Measurements from ENCODE around the gene BRF1.

The BRF1 gene

GRCh38 chr14:105211086-105211757 lies 89.6 kb downstream of the BRF1 start:
- no peaks in the 10 kb centered on the region for H3K9me3 ChIP-seq (ENCODE audit: insufficient read depth, low read length)
- no peaks in the 10 kb centered on the region for H3K27me3 ChIP-seq (ENCODE audit: insufficient read depth, insufficient read length)
- no peak for TF ChIP-seq SUZ12 (IDR thresholded peaks at IDR 0.05; ENCODE audit: extremely low read depth, insufficient read depth, insufficient read length)
- no peak for TF ChIP-seq YY1 (IDR thresholded peaks at IDR 0.05; ENCODE audit: insufficient read depth, insufficient read length)
- no peak for TF ChIP-seq ZNF274 (IDR thresholded peaks at IDR 0.05; ENCODE audit: low read depth, low read length)
- H3K4me1 ChIP-seq (ENCODE audit: insufficient read depth, insufficient read length) = peaks cover 7% of the 10 kb centered on the region
- no peak for DNase-seq (ENCODE audit: low read depth, low spot score)
- H3K4me3 ChIP-seq (ENCODE audit: insufficient read length, low read depth) = no peak overlapping the region
- H3K9ac ChIP-seq (ENCODE audit: insufficient read length, low read depth) = no peak overlapping the region
- H3K36me3 ChIP-seq (ENCODE audit: insufficient read depth, insufficient read length, low read length) = peaks cover 26% of the 10 kb centered on the region

- TF ChIP-seq ZNF274 (IDR thresholded peaks at IDR 0.05; ENCODE audit: low read depth, low read length) (no peak), SUZ12 (IDR thresholded peaks at IDR 0.05; ENCODE audit: extremely low read depth, insufficient read depth, insufficient read length) (no peak), YY1 (IDR thresholded peaks at IDR 0.05; ENCODE audit: insufficient read depth, insufficient read length) (no peak)
- H3K9ac ChIP-seq (ENCODE audit: insufficient read length, low read depth) = no peak overlapping the region
- no peak overlapping the region for H3K4me3 ChIP-seq (ENCODE audit: insufficient read length, low read depth)
- no peak for DNase-seq (ENCODE audit: low read depth, low spot score)
- H3K9me3 ChIP-seq (ENCODE audit: insufficient read depth, low read length) = no peaks in the 10 kb centered on the region
- H3K4me1 ChIP-seq (ENCODE audit: insufficient read depth, insufficient read length) = peaks cover 7% of the 10 kb centered on the region
- peaks cover 25% of the 10 kb centered on the region for H3K36me3 ChIP-seq (ENCODE audit: insufficient read depth, insufficient read length, low read length)
- no peaks in the 10 kb centered on the region for H3K27me3 ChIP-seq (ENCODE audit: insufficient read depth, insufficient read length)
Measured at GRCh38 chr14:105210266-105211025, 90.4 kb downstream of the BRF1 start.

- Histone ChIP-seq H3K4me3 (ENCODE audit: insufficient read length, low read depth) (no peak overlapping the region), H3K9ac (ENCODE audit: insufficient read length, low read depth) (no peak overlapping the region), H3K4me1 (ENCODE audit: insufficient read depth, insufficient read length) (peaks cover 7% of the 10 kb centered on the region), H3K27me3 (ENCODE audit: insufficient read depth, insufficient read length) (no peaks in the 10 kb centered on the region), H3K9me3 (ENCODE audit: insufficient read depth, low read length) (no peaks in the 10 kb centered on the region), H3K36me3 (ENCODE audit: insufficient read depth, insufficient read length, low read length) (peaks cover 22% of the 10 kb centered on the region)
- no peak for TF ChIP-seq SUZ12 (IDR thresholded peaks at IDR 0.05; ENCODE audit: extremely low read depth, insufficient read depth, insufficient read length)
- TF ChIP-seq YY1 (IDR thresholded peaks at IDR 0.05; ENCODE audit: insufficient read depth, insufficient read length) = no peak
- TF ChIP-seq ZNF274 (IDR thresholded peaks at IDR 0.05; ENCODE audit: low read depth, low read length) = no peak
- no peak for DNase-seq (ENCODE audit: low read depth, low spot score)
Measured at GRCh38 chr14:105209646-105210045, 91.2 kb downstream of the BRF1 start.

GRCh38 chr14:105209091-105209490 lies 91.7 kb downstream of the BRF1 start:
- H3K4me1 ChIP-seq (ENCODE audit: insufficient read depth, insufficient read length) = peaks cover 7% of the 10 kb centered on the region
- H3K9ac ChIP-seq (ENCODE audit: insufficient read length, low read depth) = no peak overlapping the region
- H3K36me3 ChIP-seq (ENCODE audit: insufficient read depth, insufficient read length, low read length) = peaks cover 22% of the 10 kb centered on the region
- no peak for DNase-seq (ENCODE audit: low read depth, low spot score)
- H3K27me3 ChIP-seq (ENCODE audit: insufficient read depth, insufficient read length) = no peaks in the 10 kb centered on the region
- H3K9me3 ChIP-seq (ENCODE audit: insufficient read depth, low read length) = no peaks in the 10 kb centered on the region
- TF ChIP-seq SUZ12 (IDR thresholded peaks at IDR 0.05; ENCODE audit: extremely low read depth, insufficient read depth, insufficient read length) (no peak), YY1 (IDR thresholded peaks at IDR 0.05; ENCODE audit: insufficient read depth, insufficient read length) (no peak), ZNF274 (IDR thresholded peaks at IDR 0.05; ENCODE audit: low read depth, low read length) (no peak)
- H3K4me3 ChIP-seq (ENCODE audit: insufficient read length, low read depth) = no peak overlapping the region

GRCh38 chr14:105208738-105209075 lies 92.1 kb downstream of the BRF1 start:
- H3K9me3 ChIP-seq (ENCODE audit: insufficient read depth, low read length) = no peaks in the 10 kb centered on the region
- H3K4me1 ChIP-seq (ENCODE audit: insufficient read depth, insufficient read length) = peaks cover 7% of the 10 kb centered on the region
- peaks cover 22% of the 10 kb centered on the region for H3K36me3 ChIP-seq (ENCODE audit: insufficient read depth, insufficient read length, low read length)
- TF ChIP-seq YY1 (IDR thresholded peaks at IDR 0.05; ENCODE audit: insufficient read depth, insufficient read length) = no peak
- no peak for TF ChIP-seq SUZ12 (IDR thresholded peaks at IDR 0.05; ENCODE audit: extremely low read depth, insufficient read depth, insufficient read length)
- TF ChIP-seq ZNF274 (IDR thresholded peaks at IDR 0.05; ENCODE audit: low read depth, low read length) = no peak
- no peak overlapping the region for H3K4me3 ChIP-seq (ENCODE audit: insufficient read length, low read depth)
- H3K27me3 ChIP-seq (ENCODE audit: insufficient read depth, insufficient read length) = no peaks in the 10 kb centered on the region
- no peak overlapping the region for H3K9ac ChIP-seq (ENCODE audit: insufficient read length, low read depth)
- no peak for DNase-seq (ENCODE audit: low read depth, low spot score)

- H3K4me1 ChIP-seq (ENCODE audit: insufficient read depth, insufficient read length) = peaks cover 4% of the 10 kb centered on the region
- no peak for DNase-seq (ENCODE audit: low read depth, low spot score)
- peaks cover 22% of the 10 kb centered on the region for H3K36me3 ChIP-seq (ENCODE audit: insufficient read depth, insufficient read length, low read length)
- H3K4me3 ChIP-seq (ENCODE audit: insufficient read length, low read depth) = no peak overlapping the region
- no peak overlapping the region for H3K9ac ChIP-seq (ENCODE audit: insufficient read length, low read depth)
- no peak for TF ChIP-seq YY1 (IDR thresholded peaks at IDR 0.05; ENCODE audit: insufficient read depth, insufficient read length)
- TF ChIP-seq ZNF274 (IDR thresholded peaks at IDR 0.05; ENCODE audit: low read depth, low read length) = no peak
- TF ChIP-seq SUZ12 (IDR thresholded peaks at IDR 0.05; ENCODE audit: extremely low read depth, insufficient read depth, insufficient read length) = no peak
- H3K9me3 ChIP-seq (ENCODE audit: insufficient read depth, low read length) = no peaks in the 10 kb centered on the region
- H3K27me3 ChIP-seq (ENCODE audit: insufficient read depth, insufficient read length) = no peaks in the 10 kb centered on the region
Measured at GRCh38 chr14:105207996-105208737, 92.6 kb downstream of the BRF1 start.

DNA sequence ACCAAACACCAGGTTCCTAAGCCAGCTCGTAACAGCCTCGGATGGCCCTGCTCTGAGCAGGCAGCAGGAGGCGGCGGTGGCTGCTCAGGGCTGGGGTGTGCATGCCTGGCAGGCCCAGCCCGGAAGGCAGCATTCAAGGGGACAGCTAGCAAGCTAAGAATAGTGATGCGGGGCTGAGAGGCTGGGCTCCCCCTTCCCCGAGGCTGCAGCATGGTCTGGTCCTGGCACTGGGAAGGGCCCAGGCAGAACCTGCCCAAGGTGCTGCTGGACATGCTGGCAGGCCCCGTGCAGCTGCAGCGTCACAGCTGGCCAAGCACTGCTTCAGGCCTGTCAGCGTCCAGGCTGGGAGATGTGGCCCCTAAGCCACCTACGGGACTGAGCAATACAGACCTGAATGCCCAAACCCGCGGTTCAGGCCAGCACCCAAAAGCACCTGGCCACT lies 93.3 kb downstream of the BRF1 start:
- H3K4me1 ChIP-seq (ENCODE audit: insufficient read depth, insufficient read length) = peaks cover 4% of the 10 kb centered on the region
- DNase-seq (ENCODE audit: low read depth, low spot score) = no peak
- no peak overlapping the region for H3K9ac ChIP-seq (ENCODE audit: insufficient read length, low read depth)
- H3K9me3 ChIP-seq (ENCODE audit: insufficient read depth, low read length) = no peaks in the 10 kb centered on the region
- peaks cover 18% of the 10 kb centered on the region for H3K36me3 ChIP-seq (ENCODE audit: insufficient read depth, insufficient read length, low read length)
- no peaks in the 10 kb centered on the region for H3K27me3 ChIP-seq (ENCODE audit: insufficient read depth, insufficient read length)
- no peak overlapping the region for H3K4me3 ChIP-seq (ENCODE audit: insufficient read length, low read depth)
- TF ChIP-seq SUZ12 (IDR thresholded peaks at IDR 0.05; ENCODE audit: extremely low read depth, insufficient read depth, insufficient read length) (no peak), YY1 (IDR thresholded peaks at IDR 0.05; ENCODE audit: insufficient read depth, insufficient read length) (no peak), ZNF274 (IDR thresholded peaks at IDR 0.05; ENCODE audit: low read depth, low read length) (no peak)

Data from NT2/D1 (cell line).